ENCODE measurements around the gene C16orf92. TPM values are rescaled to one million over a fixed set of nuclear protein-coding genes. Genes with fewer than 3 reads are reported as not detected.

The C16orf92 gene
- total RNA-seq, 1 donor from 2014 or later: not detected

- no peak for TF ChIP-seq CTCF (IDR thresholded peaks at IDR 0.05; ENCODE audit: unreplicated experiment)
- no peaks in the 10 kb centered on the region for H3K9me3 Mint-ChIP-seq (ENCODE audit: low read depth)
- H3K36me3 Mint-ChIP-seq (ENCODE audit: insufficient read depth): peaks cover 20% of the 10 kb centered on the region
- H3K27ac Mint-ChIP-seq: no peak overlapping the region
- no peak for DNase-seq (ENCODE audit: low spot score, unreplicated experiment)
- peaks cover 8% of the 10 kb centered on the region for H3K4me1 Mint-ChIP-seq (ENCODE audit: low read depth)
- no peaks in the 10 kb centered on the region for H3K27me3 Mint-ChIP-seq
- no peak overlapping the region for H3K4me3 Mint-ChIP-seq (ENCODE audit: low read depth)
Observed at GRCh38 chr16:30069611-30070462, 46.8 kb downstream of the C16orf92 start.

GRCh38 chr16:30070490-30070889 is 47.5 kb downstream of the C16orf92 start:
- peaks cover 8% of the 10 kb centered on the region for H3K4me1 Mint-ChIP-seq (ENCODE audit: low read depth)
- H3K27me3 Mint-ChIP-seq: no peaks in the 10 kb centered on the region
- no peak for DNase-seq (ENCODE audit: low spot score, unreplicated experiment)
- H3K4me3 Mint-ChIP-seq (ENCODE audit: low read depth): no peak overlapping the region
- no peaks in the 10 kb centered on the region for H3K9me3 Mint-ChIP-seq (ENCODE audit: low read depth)
- peak overlapping the region; percentile 16 for H3K27ac Mint-ChIP-seq
- TF ChIP-seq CTCF (IDR thresholded peaks at IDR 0.05; ENCODE audit: unreplicated experiment): no peak
- H3K36me3 Mint-ChIP-seq (ENCODE audit: insufficient read depth): peaks cover 20% of the 10 kb centered on the region

Other genes starting within 250 kb of the C16orf92 start
- not detected in 2 replicates for gene ZG16, start 244.9 kb upstream of the C16orf92 start, total RNA-seq
- gene KIF22, start 232.4 kb upstream of the C16orf92 start, total RNA-seq: 78.4 and 79.8 TPM in 2 replicates
- gene MAZ, start 216.7 kb upstream of the C16orf92 start, total RNA-seq: 345 and 347 TPM in 2 replicates
- 1.4 and 2.4 TPM in 2 replicates for gene PRRT2, start 211.0 kb upstream of the C16orf92 start, total RNA-seq
- gene PAGR1, start 207.0 kb upstream of the C16orf92 start, total RNA-seq: 26.4 and 29.9 TPM in 2 replicates
- 6.5 and 9.0 TPM in 2 replicates for gene MVP, start 202.7 kb upstream of the C16orf92 start, total RNA-seq
- gene CDIPT, start 160.0 kb upstream of the C16orf92 start, total RNA-seq: 46.3 and 51.2 TPM in 2 replicates
- 13.2 and 16.2 TPM in 2 replicates for gene SEZ6L2, start 123.6 kb upstream of the C16orf92 start, total RNA-seq
- 3.1 and 3.8 TPM in 2 replicates for gene ASPHD1, start 122.7 kb upstream of the C16orf92 start, total RNA-seq
- gene KCTD13, start 97.0 kb upstream of the C16orf92 start, total RNA-seq: 31.4 and 34.7 TPM in 2 replicates
- gene TMEM219, start 61.1 kb upstream of the C16orf92 start, total RNA-seq: 89.4 and 91.9 TPM in 2 replicates
- 51.1 and 54.0 TPM in 2 replicates for gene TAOK2, start 49.3 kb upstream of the C16orf92 start, total RNA-seq
- 11.4 and 12.0 TPM in 2 replicates for gene HIRIP3, start 27.6 kb upstream of the C16orf92 start, total RNA-seq
- gene INO80E, start 27.0 kb upstream of the C16orf92 start, total RNA-seq: 72.7 and 74.2 TPM in 2 replicates
- 4.4 and 5.0 TPM in 2 replicates for gene DOC2A, start 12.2 kb upstream of the C16orf92 start, total RNA-seq
- gene TLCD3B, start 8.1 kb downstream of the C16orf92 start, total RNA-seq: 1.5 and 1.7 TPM in 2 replicates
- 273 and 283 TPM in 2 replicates for gene ALDOA, start 42.6 kb downstream of the C16orf92 start, total RNA-seq
- 142 and 144 TPM in 2 replicates for gene PPP4C, start 52.8 kb downstream of the C16orf92 start, total RNA-seq
- 3.5 and 3.9 TPM in 2 replicates for gene TBX6, start 68.7 kb downstream of the C16orf92 start, total RNA-seq
- gene YPEL3, start 73.0 kb downstream of the C16orf92 start, total RNA-seq: 41.7 and 45.7 TPM in 2 replicates
- gene GDPD3, start 90.3 kb downstream of the C16orf92 start, total RNA-seq: 13.3 and 13.8 TPM in 2 replicates
- 59.8 and 62.8 TPM in 2 replicates for gene MAPK3, start 100.0 kb downstream of the C16orf92 start, total RNA-seq
- 1.6 and 3.8 TPM in 2 replicates for gene CORO1A, start 160.4 kb downstream of the C16orf92 start, total RNA-seq
- 65.0 and 71.5 TPM in 2 replicates for gene BOLA2B, start 170.5 kb downstream of the C16orf92 start, total RNA-seq
- 28.7 and 37.5 TPM in 2 replicates for gene SLX1A, start 170.7 kb downstream of the C16orf92 start, total RNA-seq
- 33.0 and 33.3 TPM in 2 replicates for gene SULT1A3, start 176.1 kb downstream of the C16orf92 start, total RNA-seq
- gene NPIPB13, start 225.3 kb downstream of the C16orf92 start, total RNA-seq: 27.0 and 27.1 TPM in 2 replicates

Data from progenitor cell of endocrine pancreas (in vitro differentiated cells).